Measurements from ENCODE around the gene HNRNPA1.

HNRNPA1 gene

DNA sequence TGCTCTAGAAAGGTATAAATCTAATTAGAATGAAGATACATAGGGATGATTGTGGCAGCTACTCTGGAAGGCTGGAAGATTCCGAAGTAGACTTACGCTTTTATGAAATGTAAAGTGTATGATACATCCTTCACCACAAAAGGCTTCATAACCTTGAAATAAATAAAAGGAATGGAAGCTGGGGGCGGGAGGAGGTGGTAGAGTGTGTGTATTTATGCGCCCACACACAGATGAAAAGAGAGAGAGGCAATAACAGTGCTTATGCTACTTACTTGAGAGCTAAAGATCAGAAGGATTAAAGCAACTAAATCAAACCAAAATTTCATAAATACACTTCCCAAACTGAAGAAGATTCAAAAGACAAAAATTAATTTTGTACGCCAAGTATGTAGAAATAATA lies 31.0 kb upstream of the HNRNPA1 start:
- H3K27me3 ChIP-seq, result no peaks in the 10 kb centered on the region
- no peak for TF ChIP-seq Cebpa-rat (IDR thresholded peaks at IDR 0.05)

GRCh38 chr12:54251667-54252284 lies 28.8 kb upstream of the HNRNPA1 start:
- Histone ChIP-seq H3K9me3 (replicated peaks in 1 of 11) (no peaks in the 10 kb centered on the region), H3K27me3 (no peaks in the 10 kb centered on the region), H3K4me2 (peak overlapping the region in 5 of 11 experiments; percentile 17 to 50 (median 30); a peak in 5 of 22 replicates), H3K27ac (peak overlapping the region in 7 of 11 experiments; percentile 22 to 65 (median 45); a peak in 10 of 22 replicates), H3K4me3 (no peak overlapping the region), H3K9ac (no peak overlapping the region), H3K36me3 (peaks cover 56 to 100% (median 94%) of the 10 kb centered on the region in 11 experiments), H4K20me1 (peaks cover 0 to 22% (median 13%) of the 10 kb centered on the region in 11 experiments; a peak in 7 of 22 replicates), H3K4me1 (peaks cover 0 to 14% (median 9%) of the 10 kb centered on the region in 10 experiments; a peak in 12 of 20 replicates)
- no peak for TF ChIP-seq Cebpa-rat (IDR thresholded peaks at IDR 0.05)

More for the DNA sequence above, 31.0 kb upstream of the HNRNPA1 start:
- Histone ChIP-seq H3K4me3 (no peak overlapping the region), H3K27ac (no peak overlapping the region), H3K36me3 (peaks cover 52 to 100% (median 94%) of the 10 kb centered on the region in 11 experiments), H3K4me2 (no peak overlapping the region), H3K9ac (no peak overlapping the region; a peak in 1 of 22 replicates), H3K4me1 (peaks cover 0 to 13% (median 9%) of the 10 kb centered on the region in 10 experiments; a peak in 12 of 20 replicates), H3K9me3 (replicated peaks in 1 of 11) (no peaks in the 10 kb centered on the region), H4K20me1 (peaks cover 0 to 16% (median 7%) of the 10 kb centered on the region in 11 experiments; a peak in 4 of 22 replicates)

DNA sequence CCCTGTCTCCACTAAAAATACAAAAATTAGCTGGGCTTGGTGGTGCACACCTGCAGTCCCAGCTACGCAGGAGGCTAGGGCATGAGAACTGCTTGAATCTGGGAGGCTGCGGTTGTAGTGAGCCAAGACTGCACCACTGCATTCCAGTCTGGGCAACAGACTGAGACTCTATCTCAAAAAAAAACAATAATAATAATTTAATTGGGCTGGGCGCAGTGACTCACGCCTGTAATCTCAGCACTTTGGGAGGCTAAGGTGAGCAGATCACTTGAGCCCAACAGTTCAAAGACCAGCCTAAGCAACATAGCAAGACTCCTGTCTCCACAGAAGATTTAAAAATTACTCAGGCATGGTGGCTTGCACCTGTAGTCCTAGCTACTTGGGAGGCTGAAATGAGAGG lies 27.3 kb upstream of the HNRNPA1 start:
- no peak overlapping the region for H3K27ac ChIP-seq
- TF ChIP-seq Cebpa-rat (IDR thresholded peaks at IDR 0.05), result no peak
- no peak overlapping the region for H3K4me2 ChIP-seq
- H3K27me3 ChIP-seq, result no peaks in the 10 kb centered on the region
- no peak overlapping the region for H3K4me3 ChIP-seq
- H4K20me1 ChIP-seq, result peaks cover 0 to 24% (median 13%) of the 10 kb centered on the region in 11 experiments; a peak in 6 of 22 replicates
- no peak overlapping the region for H3K9ac ChIP-seq
- H3K9me3 ChIP-seq (replicated peaks in 1 of 11), result no peaks in the 10 kb centered on the region
- peaks cover 52 to 100% (median 94%) of the 10 kb centered on the region in 11 experiments for H3K36me3 ChIP-seq
- peaks cover 3 to 29% (median 22%) of the 10 kb centered on the region in 10 experiments; a peak in 16 of 20 replicates for H3K4me1 ChIP-seq

DNA sequence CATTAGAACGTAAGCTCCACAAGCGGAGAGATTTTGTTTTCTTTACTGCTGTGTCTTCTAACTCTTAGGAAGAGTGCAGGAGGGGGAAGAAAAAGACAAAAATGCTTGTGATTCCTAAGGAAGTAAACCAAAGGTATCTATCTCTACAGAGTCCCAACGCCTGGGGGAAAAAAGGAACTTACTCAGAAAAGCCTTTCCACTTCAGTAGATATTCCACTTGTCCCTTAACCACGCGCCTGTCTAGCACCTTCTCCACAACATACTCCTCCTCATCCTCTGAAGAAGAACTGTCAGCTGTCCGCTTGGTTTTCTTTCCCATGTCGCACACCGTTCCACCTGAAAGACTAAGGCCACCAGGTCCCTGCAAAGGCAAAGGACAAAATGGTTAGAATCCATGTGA lies 23.2 kb upstream of the HNRNPA1 start:
- peak overlapping the region in 7 of 11 experiments; percentile 27 to 97 (median 90); a peak in 12 of 22 replicates for H3K4me2 ChIP-seq
- no peak overlapping the region for H3K4me3 ChIP-seq
- H4K20me1 ChIP-seq, result peaks cover 0 to 36% (median 17%) of the 10 kb centered on the region in 11 experiments; a peak in 11 of 22 replicates
- H3K9ac ChIP-seq, result 0 out of 22 replicates have a peak overlapping the region, but pooled peaks of 3 of the 11 experiments have one; percentile 1 to 30 (median 11)
- H3K36me3 ChIP-seq, result peaks cover 33 to 68% (median 59%) of the 10 kb centered on the region in 11 experiments
- no peaks in the 10 kb centered on the region for H3K9me3 ChIP-seq (replicated peaks in 1 of 11)
- TF ChIP-seq Cebpa-rat (IDR thresholded peaks at IDR 0.05), result no peak
- H3K27me3 ChIP-seq, result no peaks in the 10 kb centered on the region
- H3K4me1 ChIP-seq, result peaks cover 44 to 57% (median 53%) of the 10 kb centered on the region in 10 experiments
- H3K27ac ChIP-seq, result peak overlapping the region in 6 of 11 experiments; percentile 6 to 79 (median 20); a peak in 7 of 22 replicates

- Histone ChIP-seq H4K20me1 (peaks cover 0 to 44% (median 14%) of the 10 kb centered on the region in 11 experiments; a peak in 11 of 22 replicates), H3K4me2 (peak overlapping the region; percentile 3 to 97 (median 89); a peak in 15 of 22 replicates), H3K4me3 (no peak overlapping the region), H3K36me3 (peaks cover 33 to 63% (median 50%) of the 10 kb centered on the region in 11 experiments), H3K27ac (peak overlapping the region in 8 of 11 experiments; percentile 6 to 79 (median 66); a peak in 10 of 22 replicates), H3K9me3 (replicated peaks in 1 of 11) (no peaks in the 10 kb centered on the region), H3K27me3 (no peaks in the 10 kb centered on the region), H3K4me1 (peaks cover 53 to 66% (median 62%) of the 10 kb centered on the region in 10 experiments), H3K9ac (0 out of 22 replicates have a peak overlapping the region, but pooled peaks of 1 of the 11 experiments have one; percentile 28)
- no peak for TF ChIP-seq Cebpa-rat (IDR thresholded peaks at IDR 0.05)
Observed at GRCh38 chr12:54258201-54258681, 22.3 kb upstream of the HNRNPA1 start.

- no peak for TF ChIP-seq Cebpa-rat (IDR thresholded peaks at IDR 0.05)
- H3K9me3 ChIP-seq (replicated peaks in 1 of 11), result no peaks in the 10 kb centered on the region
- H4K20me1 ChIP-seq, result peaks cover 0 to 40% (median 14%) of the 10 kb centered on the region in 11 experiments; a peak in 11 of 22 replicates
- no peaks in the 10 kb centered on the region for H3K27me3 ChIP-seq
- H3K4me1 ChIP-seq, result peaks cover 55 to 75% (median 65%) of the 10 kb centered on the region in 10 experiments
- H3K4me3 ChIP-seq, result peak overlapping the region; percentile 15 to 54 (median 42); a peak in 19 of 20 replicates
- peak overlapping the region; percentile 77 to 97 (median 90) for H3K4me2 ChIP-seq
- H3K36me3 ChIP-seq, result peaks cover 27 to 63% (median 47%) of the 10 kb centered on the region in 11 experiments
- peak overlapping the region; percentile 44 to 69 (median 66); a peak in 21 of 22 replicates for H3K9ac ChIP-seq
- peak overlapping the region; percentile 17 to 79 (median 66); a peak in 21 of 22 replicates for H3K27ac ChIP-seq
Observed at GRCh38 chr12:54259194-54260011, 21.1 kb upstream of the HNRNPA1 start.

GRCh38 chr12:54261815-54262402 lies 18.6 kb upstream of the HNRNPA1 start:
- Histone ChIP-seq H3K4me1 (peaks cover 55 to 83% (median 65%) of the 10 kb centered on the region in 10 experiments), H3K9ac (peak overlapping the region in 7 of 11 experiments; percentile 11 to 64 (median 25); a peak in 8 of 22 replicates)

More at GRCh38 chr12:54261815-54262402, 18.6 kb upstream of the HNRNPA1 start:
- peaks cover 3 to 62% (median 36%) of the 10 kb centered on the region in 11 experiments; a peak in 20 of 22 replicates for H3K36me3 ChIP-seq
- peak overlapping the region in 1 of 10 experiments; percentile 12; a peak in 1 of 20 replicates for H3K4me3 ChIP-seq
- H3K27me3 ChIP-seq, result no peaks in the 10 kb centered on the region
- peaks cover 0 to 34% (median 11%) of the 10 kb centered on the region in 11 experiments; a peak in 10 of 22 replicates for H4K20me1 ChIP-seq
- H3K27ac ChIP-seq, result peak overlapping the region in 9 of 11 experiments; percentile 20 to 72 (median 61); a peak in 18 of 22 replicates
- H3K4me2 ChIP-seq, result peak overlapping the region; percentile 61 to 97 (median 89); a peak in 21 of 22 replicates
- no peaks in the 10 kb centered on the region for H3K9me3 ChIP-seq (replicated peaks in 1 of 11)
- no peak for TF ChIP-seq Cebpa-rat (IDR thresholded peaks at IDR 0.05)

All from BLaER1 treated with 17β-estradiol and CSF1 and Interleukin-3, amounts not matched to agents 10 nM and 100 nM (cell line).